HEK293 (cell line): Measurements from ENCODE around the gene NFIX.
A peak's percentile ranks its signal among the peaks of the same experiment; 100 is the strongest.

Experiments used
- CTCF ChIA-PET: fragments of 350-600 bp; formaldehyde crosslinking; extraction: SDS; loops from one replicate; lab custom pipeline; 2021; ENCODE audit warnings: antibody characterized with exemption; lab: Yijun Ruan, JAX
- POLR2A ChIA-PET: fragments of 300-600 bp; formaldehyde crosslinking; extraction: SDS; loops from one replicate; lab custom pipeline; 2020; ENCODE audit warnings: antibody characterized with exemption, inconsistent platforms; lab: Yijun Ruan, JAX
- H3K27ac ChIP-seq: fragments of 200-500 bp; sonication (Bioruptor generic); 2 replicates; pipeline ENCODE4 v1.5.1; 2014; ENCODE audit warnings: low read depth, low read length, control low read depth, inconsistent platforms; ENCODE audit errors: extremely low read depth
- H3K36me3 ChIP-seq, 2 experiments: fragments of 200-500 bp in 1 of 2; sonication (Bioruptor generic) in 1 of 2; 1 replicate in 1 of 2; 2 replicates in 1 of 2; pipeline ENCODE4 v1.5.1; 2014 to 2017; ENCODE audit warnings: inconsistent platforms in 2 of 2, low read length in 2 of 2; ENCODE audit not compliant: control insufficient read depth in 2 of 2, insufficient read depth in 1 of 2
- H3K4me1 ChIP-seq: fragments of 200-500 bp; sonication (Bioruptor generic); 2 replicates; pipeline ENCODE4 v1.5.1; 2014; ENCODE audit warnings: mild to moderate bottlenecking, low read length, inconsistent platforms; ENCODE audit not compliant: control insufficient read depth, insufficient read depth
- H3K4me3 ChIP-seq: 2 replicates; pipeline ENCODE4 v1.5.1; 2011; ENCODE audit warnings: low read depth, mild to moderate bottlenecking, control low read depth, low read length, moderate library complexity
- H3K9me3 ChIP-seq: fragments of 200-500 bp; sonication (Bioruptor generic); 2 replicates; pipeline ENCODE4 v1.5.1; 2014; ENCODE audit warnings: low read depth, low read length, inconsistent platforms; ENCODE audit not compliant: control insufficient read depth, insufficient read depth
- PRDM10 ChIP-seq: fragments of 450-650 bp; formaldehyde crosslinking; IDR thresholded peaks from 2 replicates; pipeline ENCODE4 v1.5.1; 2016; ENCODE audit warnings: missing biosample characterization, missing genetic modification characterization
- PRDM4 ChIP-seq: fragments of 450-650 bp; formaldehyde crosslinking; IDR thresholded peaks from 2 replicates; pipeline ENCODE4 v1.5.1; 2017; ENCODE audit warnings: missing biosample characterization, missing genetic modification characterization
- SP7 ChIP-seq: fragments of 450-650 bp; formaldehyde crosslinking; IDR thresholded peaks from 2 replicates; pipeline ENCODE4 v1.5.1; 2016; ENCODE audit warnings: missing biosample characterization, missing genetic modification characterization
- TRIM28 ChIP-seq: IDR thresholded peaks from 2 replicates; pipeline ENCODE4 v1.6.1; 2011; ENCODE audit warnings: low read length, control low read depth, borderline replicate concordance
- ZBTB7A ChIP-seq: fragments of 450-650 bp; formaldehyde crosslinking; IDR thresholded peaks from 2 replicates; pipeline ENCODE4 v1.5.1; 2016; ENCODE audit warnings: low read depth, missing biosample characterization, missing genetic modification characterization
- ZBTB8A ChIP-seq: fragments of 450-650 bp; formaldehyde crosslinking; IDR thresholded peaks from 2 replicates; pipeline ENCODE4 v1.5.1; 2016; ENCODE audit warnings: missing biosample characterization, missing genetic modification characterization
- ZFP69B ChIP-seq: fragments of 450-650 bp; formaldehyde crosslinking; IDR thresholded peaks from 2 replicates; pipeline ENCODE4 v1.5.1; 2016; ENCODE audit warnings: missing biosample characterization, missing genetic modification characterization
- ZNF10 ChIP-seq: fragments of 450-650 bp; formaldehyde crosslinking; IDR thresholded peaks from 2 replicates; pipeline ENCODE4 v1.5.1; 2017; ENCODE audit warnings: missing biosample characterization, missing genetic modification characterization
- ZNF138 ChIP-seq: fragments of 450-650 bp; formaldehyde crosslinking; IDR thresholded peaks from 2 replicates; pipeline ENCODE4 v1.5.1; 2016; ENCODE audit warnings: missing biosample characterization, missing genetic modification characterization, borderline replicate concordance
- ZNF140 ChIP-seq: fragments of 450-650 bp; formaldehyde crosslinking; IDR thresholded peaks from 2 replicates; pipeline ENCODE4 v1.5.1; 2016; ENCODE audit warnings: missing biosample characterization, missing genetic modification characterization
- ZNF341 ChIP-seq: fragments of 450-650 bp; formaldehyde crosslinking; IDR thresholded peaks from 2 replicates; pipeline ENCODE4; 2016; ENCODE audit warnings: low read depth, missing biosample characterization, missing genetic modification characterization
- ZNF366 ChIP-seq: fragments of 450-650 bp; formaldehyde crosslinking; conservative IDR thresholded peaks from 2 replicates; pipeline ENCODE4 v1.5.1; 2016; ENCODE audit warnings: missing biosample characterization, missing genetic modification characterization
- ZNF510 ChIP-seq: fragments of 450-650 bp; formaldehyde crosslinking; IDR thresholded peaks from 2 replicates; pipeline ENCODE4 v1.5.1; 2018; ENCODE audit warnings: mild to moderate bottlenecking, missing genetic modification characterization, missing biosample characterization; ENCODE audit not compliant: insufficient replicate concordance
- ZNF600 ChIP-seq: fragments of 450-650 bp; formaldehyde crosslinking; IDR thresholded peaks from 2 replicates; pipeline ENCODE4 v1.5.1; 2016; ENCODE audit warnings: missing biosample characterization, missing genetic modification characterization
- ZNF654 ChIP-seq: fragments of 450-650 bp; formaldehyde crosslinking; IDR thresholded peaks from 2 replicates; pipeline ENCODE4 v1.5.1; 2016; ENCODE audit warnings: low read depth, missing biosample characterization, missing genetic modification characterization
- TF ChIP-seq, protein P1 (sequence below): fragments of 450-650 bp; formaldehyde crosslinking; IDR thresholded peaks from 2 replicates; pipeline ENCODE4 v1.5.1; 2016; ENCODE audit warnings: missing biosample characterization, missing genetic modification characterization

The NFIX gene

GRCh38 chr19:13051557-13052165, 56.4 kb downstream of the NFIX start (continued):
- peak; percentile 86 for TF ChIP-seq PRDM4
- peak; percentile 99 for TF ChIP-seq ZNF341
- TF ChIP-seq, all 188 proteins: peak for 58

DNA sequence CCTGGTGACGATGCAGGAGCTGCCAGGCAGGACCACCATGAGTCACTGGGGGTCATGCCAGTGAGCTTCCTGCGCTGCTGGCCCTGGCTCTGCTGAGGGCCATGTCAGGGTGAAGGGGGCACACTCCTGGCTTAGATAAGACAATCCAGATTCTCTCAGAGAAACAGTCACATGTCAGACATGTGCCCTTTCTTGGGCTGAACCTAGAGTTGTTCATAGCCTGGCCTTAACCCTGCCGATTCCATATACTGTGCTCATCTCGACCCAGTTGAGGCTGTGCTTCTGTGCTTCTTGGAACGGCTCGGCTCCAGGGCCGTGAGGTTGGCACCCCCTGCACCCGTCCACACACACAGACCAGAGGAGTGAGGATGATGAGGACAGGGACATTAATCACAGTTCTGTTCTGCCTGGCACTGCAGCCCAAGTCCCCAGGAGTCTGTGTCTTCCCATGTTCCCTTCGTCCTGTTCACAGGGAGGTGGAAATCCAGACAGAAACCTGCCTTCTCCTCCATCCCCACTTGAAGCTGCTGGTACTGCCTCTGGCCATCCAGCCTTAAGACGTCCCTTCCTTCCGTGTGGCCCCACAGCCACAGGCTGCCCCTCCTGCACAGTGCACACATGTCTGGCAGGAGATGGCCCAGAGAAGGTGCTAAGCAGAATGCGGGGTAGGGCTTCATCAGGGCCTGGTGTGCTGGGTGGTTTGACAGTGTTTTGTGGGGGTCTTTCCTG, 57.3 kb downstream of the NFIX start:
- POLR2A ChIA-PET = no interaction called here
- H3K4me1 ChIP-seq = peaks cover 43% of the 10 kb centered on the region
- TF ChIP-seq ZNF366 (tag by site-specific recombination) (0 out of 2 replicates have a peak, but pooled peaks have one; percentile 24), ZBTB7A (tag by site-specific recombination) (no peak), ZNF654 (tag by site-specific recombination) (no peak), TRIM28 (no peak), ZNF600 (tag by site-specific recombination) (peak; percentile 69; the same call in 1 of the 2 replicates), ZNF10 (tag by site-specific recombination) (peak; percentile 17; the same call in 1 of the 2 replicates), ZBTB8A (tag by site-specific recombination) (peak; percentile 2; the same call in 1 of the 2 replicates), ZNF510 (tag by site-specific recombination) (no peak), ZFP69B (tag by site-specific recombination) (peak; percentile 96)
- TF ChIP-seq, protein P1, sequence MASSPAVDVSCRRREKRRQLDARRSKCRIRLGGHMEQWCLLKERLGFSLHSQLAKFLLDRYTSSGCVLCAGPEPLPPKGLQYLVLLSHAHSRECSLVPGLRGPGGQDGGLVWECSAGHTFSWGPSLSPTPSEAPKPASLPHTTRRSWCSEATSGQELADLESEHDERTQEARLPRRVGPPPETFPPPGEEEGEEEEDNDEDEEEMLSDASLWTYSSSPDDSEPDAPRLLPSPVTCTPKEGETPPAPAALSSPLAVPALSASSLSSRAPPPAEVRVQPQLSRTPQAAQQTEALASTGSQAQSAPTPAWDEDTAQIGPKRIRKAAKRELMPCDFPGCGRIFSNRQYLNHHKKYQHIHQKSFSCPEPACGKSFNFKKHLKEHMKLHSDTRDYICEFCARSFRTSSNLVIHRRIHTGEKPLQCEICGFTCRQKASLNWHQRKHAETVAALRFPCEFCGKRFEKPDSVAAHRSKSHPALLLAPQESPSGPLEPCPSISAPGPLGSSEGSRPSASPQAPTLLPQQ (tag by site-specific recombination) = peak; percentile 96
- no peaks in the 10 kb centered on the region for H3K9me3 ChIP-seq
- H3K4me3 ChIP-seq = no peak overlapping the region
- H3K27ac ChIP-seq = no peak overlapping the region
- CTCF ChIA-PET = interaction anchor here (0.6 to 15.8 kb wide), 7 partner anchors 8 to 143 kb away, joined by 3 to 247 read pairs (median 5); no protein-coding TSS in a partner anchor
- no peaks in the 10 kb centered on the region for H3K36me3 ChIP-seq

DNA sequence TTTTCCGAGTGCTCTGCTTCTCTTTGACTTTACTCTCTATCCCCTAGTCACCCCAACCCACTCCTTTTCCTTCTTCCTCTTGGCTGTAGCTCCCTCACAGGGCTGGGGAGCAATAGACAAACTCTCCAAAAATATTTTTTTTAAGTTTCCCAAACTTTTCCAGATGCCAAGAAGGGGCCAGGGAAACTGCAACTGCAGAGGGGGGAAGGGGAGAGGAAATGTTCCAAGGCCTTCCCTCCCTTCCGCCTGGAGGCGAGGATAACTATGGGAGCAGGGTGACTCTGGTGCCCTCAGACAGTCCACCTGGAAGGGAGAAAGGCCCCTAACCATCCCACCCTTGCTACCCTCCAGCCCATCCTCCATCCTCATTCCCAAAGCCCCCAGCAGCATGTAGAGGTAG, 58.0 kb downstream of the NFIX start:
- ChIA-PET CTCF (interaction anchor here (0.7 to 15.8 kb wide), 11 partner anchors 8 to 88 kb away, joined by 3 to 247 read pairs (median 6); no protein-coding TSS in a partner anchor), POLR2A (interaction anchor here (1.2 to 2.0 kb wide), 3 partner anchors 8 to 19 kb away, joined by 3 to 7 read pairs (median 4); no protein-coding TSS in a partner anchor)
- no peaks in the 10 kb centered on the region for H3K36me3 ChIP-seq
- H3K4me1 ChIP-seq = peaks cover 47% of the 10 kb centered on the region
- H3K9me3 ChIP-seq = no peaks in the 10 kb centered on the region
- H3K27ac ChIP-seq = no peak overlapping the region
- H3K4me3 ChIP-seq = no peak overlapping the region
- TF ChIP-seq SP7 (tag by site-specific recombination) (no peak), ZNF140 (tag by site-specific recombination) (no peak), ZNF138 (tag by site-specific recombination) (no peak), ZNF10 (tag by site-specific recombination) (0 out of 2 replicates have a peak, but pooled peaks have one; percentile 1), PRDM10 (tag by site-specific recombination) (peak; percentile 50; the same call in 1 of the 2 replicates)
